GM19023 (cell line): ENCODE results near the gene BEAN1.
A peak's percentile ranks its signal among the peaks of the same experiment; 100 is the strongest.

Experiments
- ATAC-seq: cut with Tn5 transposase; IDR thresholded peaks from one replicate; pipeline ENCODE4 v1.9.1; 2021; ENCODE audit warnings: mild to moderate bottlenecking, moderate library complexity; ENCODE audit not compliant: unreplicated experiment

The BEAN1 gene

GRCh38 chr16:66517586-66518263 is 90.6 kb downstream of the BEAN1 start:
- no peak for ATAC-seq

DNA sequence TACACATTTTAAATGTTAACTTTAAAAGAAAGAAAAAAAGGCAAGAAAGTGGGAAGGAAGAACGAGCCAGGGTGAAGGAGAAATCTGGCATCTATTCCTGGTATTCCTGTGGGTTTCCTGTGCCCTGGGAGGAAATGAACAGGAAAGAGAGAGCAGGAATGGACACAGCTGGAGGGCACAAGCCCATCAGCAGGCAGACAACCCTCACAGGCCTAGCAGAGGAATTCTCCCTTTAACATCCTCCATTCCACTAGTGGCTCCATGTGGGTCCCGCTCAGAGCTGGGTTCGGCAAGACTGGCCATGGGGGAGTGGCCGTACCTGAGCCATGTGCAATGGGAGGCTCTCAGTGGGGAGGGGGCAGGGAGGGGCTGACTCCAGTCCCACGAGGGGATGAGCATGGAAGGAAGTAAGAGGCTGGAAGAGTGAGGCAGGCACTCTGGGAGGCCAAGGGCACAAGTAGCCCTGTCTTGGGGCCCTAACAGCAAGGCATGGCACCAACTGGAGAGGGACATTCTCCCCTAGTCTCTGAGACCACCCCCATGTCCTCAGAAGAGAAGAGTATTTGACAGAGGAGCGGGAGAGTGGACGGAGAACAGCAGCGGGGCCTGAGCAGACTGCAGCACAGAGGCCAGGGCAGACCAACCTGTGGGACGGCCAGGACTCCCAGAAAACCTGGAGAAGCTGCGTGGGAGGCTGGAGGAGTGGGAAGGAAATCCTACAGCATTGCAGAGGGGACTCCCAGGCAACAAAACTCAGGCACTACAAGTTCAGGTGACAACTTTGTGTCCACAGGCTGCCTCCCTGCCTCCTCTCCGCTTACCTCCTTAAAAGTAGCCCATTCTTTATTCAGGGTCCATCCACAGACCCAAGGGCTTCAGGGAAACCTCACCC is 92.6 kb downstream of the BEAN1 start:
- no peak for ATAC-seq

GRCh38 chr16:66520406-66521170 is 93.5 kb downstream of the BEAN1 start:
- ATAC-seq, result no peak

DNA sequence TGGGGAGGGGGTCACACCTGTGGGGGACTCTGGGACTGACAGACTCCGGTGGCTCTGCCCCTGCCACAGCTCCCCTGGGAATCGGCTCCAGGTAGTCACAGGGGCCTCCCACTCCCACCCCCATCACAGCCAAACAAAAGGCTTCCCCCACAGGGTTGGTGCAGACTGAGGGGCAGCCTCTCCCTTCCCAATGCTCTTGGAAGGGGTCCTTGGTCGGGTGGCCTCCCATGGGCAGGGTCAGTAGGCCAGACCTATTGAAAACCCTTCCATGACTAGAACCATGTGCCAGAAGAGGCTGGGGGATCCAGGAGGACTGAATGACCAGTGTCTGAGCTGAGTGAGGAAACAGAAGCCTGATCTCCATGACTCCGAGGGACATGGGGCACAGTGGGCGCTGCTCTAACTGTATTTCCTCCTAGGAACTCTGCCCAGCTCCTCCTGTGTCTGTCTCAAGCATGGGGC is 94.2 kb downstream of the BEAN1 start:
- ATAC-seq, result no peak

- ATAC-seq, result peak; percentile 50
Measured at GRCh38 chr16:66521951-66522771, 95.1 kb downstream of the BEAN1 start.

DNA sequence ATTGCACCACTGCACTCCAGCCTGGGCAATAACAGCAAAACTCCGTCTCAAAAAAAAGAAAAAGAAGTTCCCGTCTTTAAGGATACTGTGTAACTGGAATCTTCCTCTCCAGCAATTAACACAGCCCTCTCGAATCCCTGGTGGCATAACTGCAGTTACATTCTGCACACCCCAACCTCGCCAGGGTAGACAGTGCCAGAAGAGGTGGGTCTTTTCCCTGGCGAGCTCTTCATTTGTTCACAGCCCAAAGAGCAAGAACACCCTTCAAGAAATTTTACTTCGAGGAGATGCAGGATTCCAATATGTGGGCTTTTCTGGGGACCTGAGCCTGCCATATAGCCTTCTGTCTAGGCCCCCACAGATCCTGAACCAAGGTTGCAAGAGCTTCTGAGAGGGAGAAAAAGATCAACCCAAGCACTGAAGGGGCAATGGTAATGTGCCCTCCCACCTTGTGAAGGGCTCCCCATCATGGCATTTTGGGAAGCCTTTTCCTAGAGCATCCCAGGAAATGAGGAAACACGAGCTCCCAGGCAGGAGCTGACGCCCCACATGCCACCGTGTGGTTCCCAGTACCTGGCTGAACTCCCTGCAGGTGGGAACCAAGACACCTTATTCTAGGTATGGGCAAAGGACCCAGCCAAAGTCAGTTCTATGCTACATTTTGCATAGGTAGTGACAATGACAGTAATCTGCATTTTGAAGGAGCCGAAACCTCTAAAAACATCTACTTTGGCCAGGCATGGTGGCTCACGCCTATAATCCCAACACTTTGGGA is 95.9 kb downstream of the BEAN1 start:
- no peak for ATAC-seq

DNA sequence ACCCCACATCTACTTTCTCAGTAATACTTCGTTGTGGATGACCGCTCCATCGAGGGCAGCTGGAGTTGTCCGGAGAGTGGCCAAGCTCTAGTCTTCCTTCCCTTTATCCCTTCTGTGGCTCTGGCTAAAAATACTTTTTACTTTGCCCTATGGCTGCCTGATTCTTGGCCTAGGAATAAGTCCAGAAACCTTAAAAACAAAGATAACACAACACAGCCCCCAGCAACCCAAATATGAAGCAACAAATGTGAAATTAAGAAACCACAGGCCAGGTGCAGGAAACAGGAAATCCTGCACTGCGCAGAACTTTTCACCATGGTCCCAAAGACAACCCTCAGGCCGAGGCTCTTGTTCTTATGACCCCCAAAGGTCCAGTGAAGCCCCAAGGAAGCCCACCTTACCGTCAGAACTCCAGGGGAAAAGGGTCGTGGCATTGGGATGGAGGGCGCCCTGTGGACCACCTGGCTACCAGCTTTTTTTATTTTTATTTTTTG is 96.8 kb downstream of the BEAN1 start:
- no peak for ATAC-seq

DNA sequence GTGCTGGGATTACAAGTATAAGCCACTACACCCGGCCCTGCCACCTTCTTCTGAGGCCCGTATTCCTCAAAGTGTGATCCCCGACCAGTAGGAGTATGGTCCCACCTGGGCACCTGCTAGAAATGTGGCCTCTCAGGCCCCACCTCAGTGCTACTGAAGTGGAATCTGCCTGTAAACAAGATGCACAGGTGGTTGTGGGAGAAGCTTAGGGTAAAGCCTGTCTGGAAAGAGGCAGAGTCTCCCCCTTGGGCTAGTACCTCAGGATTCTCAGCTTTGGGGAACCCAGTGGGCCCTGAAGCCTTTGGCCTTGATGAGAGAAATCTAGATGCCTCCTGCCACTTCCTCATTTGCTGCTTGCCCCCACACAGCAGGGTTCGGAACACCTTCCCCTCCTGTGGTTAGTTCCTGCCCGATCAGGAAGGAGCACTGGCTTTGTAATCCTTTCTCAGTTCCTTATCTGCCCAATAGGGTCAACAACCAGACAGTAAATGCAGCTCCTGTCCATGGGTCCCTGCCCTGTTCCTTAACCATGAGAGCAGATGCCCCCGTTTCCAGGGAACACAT is 97.6 kb downstream of the BEAN1 start:
- ATAC-seq, result peak; percentile 61

GRCh38 chr16:66525396-66526180 is 98.5 kb downstream of the BEAN1 start:
- no peak for ATAC-seq

DNA sequence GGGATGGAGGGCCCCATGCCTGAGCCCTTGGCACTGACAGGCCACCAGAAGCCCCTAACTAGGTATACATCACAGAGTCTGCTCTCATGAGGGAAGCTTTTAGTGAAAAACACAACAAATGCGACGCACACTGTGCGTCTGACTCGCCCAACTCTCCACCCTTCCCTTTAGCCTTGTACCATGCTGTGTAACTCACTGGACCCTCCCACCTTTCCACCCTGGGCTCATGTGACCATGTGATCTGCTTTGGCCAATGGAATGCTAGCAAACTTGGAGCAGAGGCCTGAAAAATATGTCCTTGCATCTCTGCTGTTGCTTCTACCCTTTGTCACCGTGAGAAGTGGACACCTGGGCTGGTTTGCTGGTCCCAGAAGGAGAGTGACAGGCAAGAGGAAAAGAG is 101.2 kb downstream of the BEAN1 start:
- ATAC-seq, result no peak

GRCh38 chr16:66529475-66529874 is 102.4 kb downstream of the BEAN1 start:
- no peak for ATAC-seq
